Neutrophil (primary cell): ENCODE measurements around the gene AKNA.
A peak's percentile ranks its signal among the peaks of the same experiment; 100 is the strongest.

Experiments used
- H3K27ac ChIP-seq: fragments of 200-600 bp; sonication (generic); 2 replicates; pipeline ENCODE4 v1.5.1; 2016; ENCODE audit warnings: mild to moderate bottlenecking, moderate library complexity
- H3K27me3 ChIP-seq: fragments of 200-600 bp; sonication (generic); 2 replicates; pipeline ENCODE4 v1.6.0; 2016; ENCODE audit warnings: mild to moderate bottlenecking
- H3K36me3 ChIP-seq: fragments of 200-600 bp; sonication (generic); 2 replicates; pipeline ENCODE4 v1.5.1; 2017
- H3K4me1 ChIP-seq, 2 experiments: fragments of 200-600 bp in 1 of 2; sonication (generic) in 1 of 2; 1 replicate in 1 of 2; 2 replicates in 1 of 2; pipeline versions ENCODE4 v1.5.1 to v1.6.1; 2013 to 2016; ENCODE audit warnings: low read depth in 1 of 2, low read length in 1 of 2, mild to moderate bottlenecking in 1 of 2, moderate library complexity in 1 of 2; ENCODE audit not compliant: control insufficient read depth in 1 of 2, insufficient read depth in 1 of 2
- H3K4me3 ChIP-seq, 2 experiments: fragments of 200-600 bp in 1 of 2; sonication (generic) in 1 of 2; 1 replicate in 1 of 2; 2 replicates in 1 of 2; pipeline ENCODE4 v1.5.1; 2013 to 2016; ENCODE audit warnings: low read depth in 1 of 2, low read length in 1 of 2, mild to moderate bottlenecking in 1 of 2, moderate library complexity in 1 of 2
- H3K9me3 ChIP-seq: fragments of 200-600 bp; sonication (generic); 2 replicates; pipeline ENCODE4 v1.5.1; 2016
- CTCF ChIP-seq: fragments of 200-600 bp; sonication (generic); IDR thresholded peaks from 2 replicates; pipeline ENCODE4 v1.5.1; 2016; ENCODE audit warnings: antibody characterized with exemption

Gene AKNA

GRCh38 chr9:114386886-114387679, 699 bp downstream of the AKNA start:
- peak overlapping the region; percentile 98 for H3K27ac ChIP-seq

GRCh38 chr9:114386361-114386885, 1.4 kb downstream of the AKNA start:
- Histone ChIP-seq H3K4me1 (peaks cover 80 to 100% of the 10 kb centered on the region in 2 experiments), H3K27me3 (no peaks in the 10 kb centered on the region), H3K27ac (peak overlapping the region; percentile 98), H3K36me3 (peaks cover 36% of the 10 kb centered on the region), H3K9me3 (no peaks in the 10 kb centered on the region), H3K4me3 (peak overlapping the region; percentile 77 to 80)
- no peak for TF ChIP-seq CTCF

More at GRCh38 chr9:114386886-114387679, 699 bp downstream of the AKNA start:
- H3K4me1 ChIP-seq = peaks cover 74 to 93% of the 10 kb centered on the region in 2 experiments
- H3K4me3 ChIP-seq = peak overlapping the region; percentile 77 to 80
- H3K9me3 ChIP-seq = no peaks in the 10 kb centered on the region
- H3K27me3 ChIP-seq = no peaks in the 10 kb centered on the region
- TF ChIP-seq CTCF = no peak
- H3K36me3 ChIP-seq = peaks cover 38% of the 10 kb centered on the region

- TF ChIP-seq CTCF = no peak
- Histone ChIP-seq H3K4me1 (peaks cover 81 to 100% of the 10 kb centered on the region in 2 experiments), H3K27ac (peak overlapping the region; percentile 98), H3K27me3 (no peaks in the 10 kb centered on the region), H3K9me3 (no peaks in the 10 kb centered on the region), H3K36me3 (peaks cover 36% of the 10 kb centered on the region), H3K4me3 (peak overlapping the region; percentile 77 to 80)
Observed at GRCh38 chr9:114385397-114386181, 2.2 kb downstream of the AKNA start.

GRCh38 chr9:114384836-114385396, 2.9 kb downstream of the AKNA start:
- peaks cover 80 to 100% of the 10 kb centered on the region in 2 experiments for H3K4me1 ChIP-seq
- H3K36me3 ChIP-seq = peaks cover 39% of the 10 kb centered on the region
- no peaks in the 10 kb centered on the region for H3K27me3 ChIP-seq
- no peak for TF ChIP-seq CTCF
- H3K4me3 ChIP-seq = peak overlapping the region; percentile 77 to 80
- H3K27ac ChIP-seq = peak overlapping the region; percentile 98
- H3K9me3 ChIP-seq = no peaks in the 10 kb centered on the region

GRCh38 chr9:114384341-114384740, 3.4 kb downstream of the AKNA start:
- TF ChIP-seq CTCF = no peak
- Histone ChIP-seq H3K36me3 (peaks cover 40% of the 10 kb centered on the region), H3K4me1 (peaks cover 80 to 100% of the 10 kb centered on the region in 2 experiments), H3K4me3 (peak overlapping the region; percentile 77 to 80), H3K9me3 (no peaks in the 10 kb centered on the region), H3K27me3 (no peaks in the 10 kb centered on the region), H3K27ac (peak overlapping the region; percentile 98)
